Progenitor cell of endocrine pancreas (in vitro differentiated cells): Measurements from ENCODE around the gene ABCB10. TPM values are rescaled to one million over a fixed set of nuclear protein-coding genes. Genes with fewer than 3 reads are reported as not detected.
"Not testable (repeated sequence)": the region's sequence is repeated elsewhere in the genome, so short reads cannot be mapped to it uniquely, and the experiment has no call there.

Experiments
- DNase-seq: peaks from one replicate; pipeline ENCODE4 v3.0.0; 2021; ENCODE audit warnings: low spot score; ENCODE audit not compliant: unreplicated experiment
- H3K27ac Mint-ChIP-seq: 2 replicates; pipeline ENCODE4 v1.8.0; 2021; ENCODE audit warnings: mild to moderate bottlenecking, moderate library complexity, mixed read lengths
- H3K27me3 Mint-ChIP-seq: 2 replicates; pipeline ENCODE4 v1.8.0; 2021; ENCODE audit warnings: mixed read lengths
- H3K36me3 Mint-ChIP-seq: 2 replicates; pipeline ENCODE4 v1.8.0; 2022; ENCODE audit warnings: mixed read lengths; ENCODE audit not compliant: insufficient read depth
- H3K4me1 Mint-ChIP-seq: 2 replicates; pipeline ENCODE4 v1.8.0; 2021; ENCODE audit warnings: low read depth, mixed read lengths
- H3K4me3 Mint-ChIP-seq: 2 replicates; pipeline ENCODE4 v1.8.0; 2021; ENCODE audit warnings: low read depth, mild to moderate bottlenecking, moderate library complexity, mixed read lengths
- H3K9me3 Mint-ChIP-seq: 2 replicates; pipeline ENCODE4 v1.8.0; 2021; ENCODE audit warnings: low read depth, mixed read lengths
- total RNA-seq: library from RNA; stranded (reverse); gene quantifications from 2 replicates; pipeline ENCODE4 v1.2.1, GENCODE V29; 2021
- TF ChIP-seq, protein P1 (sequence below): fragments of 200-600 bp; sonication (generic); IDR thresholded peaks from one replicate; pipeline ENCODE4 v1.5.0; 2021; ENCODE audit warnings: antibody characterized with exemption, mild to moderate bottlenecking; ENCODE audit not compliant: unreplicated experiment

The ABCB10 gene
- total RNA-seq, 1 donor from 2014 or later = 21.4 TPM

DNA sequence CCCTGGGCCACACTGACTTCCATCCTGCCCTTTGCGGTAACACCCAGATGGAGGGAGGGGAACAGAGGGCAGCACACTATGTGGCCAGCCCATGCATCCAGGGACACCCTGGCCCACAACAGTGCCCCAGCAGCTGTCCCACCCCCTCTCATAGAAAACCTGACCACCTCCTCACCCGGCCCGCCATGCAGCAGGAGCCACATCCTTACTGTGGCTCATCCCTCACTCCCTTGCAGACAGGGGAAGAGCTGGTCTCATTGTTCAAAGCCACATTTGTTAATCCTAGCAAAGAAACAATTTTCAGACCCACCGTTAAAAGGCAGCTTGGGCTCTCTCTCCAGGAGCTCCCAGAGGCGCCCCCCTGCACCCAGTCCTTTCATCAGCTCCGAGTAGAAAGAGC is 27.2 kb downstream of the ABCB10 start:
- Mint-ChIP-seq H3K9me3 (no peaks in the 10 kb centered on the region), H3K27me3 (no peaks in the 10 kb centered on the region), H3K36me3 (peaks cover 32% of the 10 kb centered on the region), H3K27ac (no peak overlapping the region), H3K4me3 (no peak overlapping the region), H3K4me1 (no peaks in the 10 kb centered on the region)
- TF ChIP-seq, protein P1, sequence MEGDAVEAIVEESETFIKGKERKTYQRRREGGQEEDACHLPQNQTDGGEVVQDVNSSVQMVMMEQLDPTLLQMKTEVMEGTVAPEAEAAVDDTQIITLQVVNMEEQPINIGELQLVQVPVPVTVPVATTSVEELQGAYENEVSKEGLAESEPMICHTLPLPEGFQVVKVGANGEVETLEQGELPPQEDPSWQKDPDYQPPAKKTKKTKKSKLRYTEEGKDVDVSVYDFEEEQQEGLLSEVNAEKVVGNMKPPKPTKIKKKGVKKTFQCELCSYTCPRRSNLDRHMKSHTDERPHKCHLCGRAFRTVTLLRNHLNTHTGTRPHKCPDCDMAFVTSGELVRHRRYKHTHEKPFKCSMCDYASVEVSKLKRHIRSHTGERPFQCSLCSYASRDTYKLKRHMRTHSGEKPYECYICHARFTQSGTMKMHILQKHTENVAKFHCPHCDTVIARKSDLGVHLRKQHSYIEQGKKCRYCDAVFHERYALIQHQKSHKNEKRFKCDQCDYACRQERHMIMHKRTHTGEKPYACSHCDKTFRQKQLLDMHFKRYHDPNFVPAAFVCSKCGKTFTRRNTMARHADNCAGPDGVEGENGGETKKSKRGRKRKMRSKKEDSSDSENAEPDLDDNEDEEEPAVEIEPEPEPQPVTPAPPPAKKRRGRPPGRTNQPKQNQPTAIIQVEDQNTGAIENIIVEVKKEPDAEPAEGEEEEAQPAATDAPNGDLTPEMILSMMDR = no peak
- no peak for DNase-seq

DNA sequence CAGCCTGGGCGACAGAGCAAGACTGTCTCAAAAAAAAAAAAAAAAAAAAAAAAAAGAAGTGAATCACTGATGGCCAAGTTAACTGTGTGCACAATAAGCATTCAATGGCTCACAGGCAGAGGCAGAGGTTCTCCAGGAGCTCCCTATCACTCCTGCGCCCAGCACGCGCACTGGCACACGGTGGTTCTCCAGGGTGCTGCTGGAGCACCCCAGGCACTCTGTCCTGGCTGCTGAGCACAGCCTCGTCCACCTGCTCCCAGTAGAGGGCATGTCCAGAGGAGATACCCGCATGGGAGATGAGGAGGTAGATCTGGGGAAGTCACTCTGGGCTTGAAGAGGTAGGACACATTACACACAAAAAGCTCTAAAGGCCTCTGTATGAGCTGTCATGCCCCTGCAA is 28.9 kb downstream of the ABCB10 start:
- no peaks in the 10 kb centered on the region for H3K9me3 Mint-ChIP-seq
- DNase-seq = no peak
- no peaks in the 10 kb centered on the region for H3K4me1 Mint-ChIP-seq
- TF ChIP-seq, protein P1 = no peak
- H3K36me3 Mint-ChIP-seq = peaks cover 34% of the 10 kb centered on the region
- no peak overlapping the region for H3K4me3 Mint-ChIP-seq
- H3K27ac Mint-ChIP-seq = no peak overlapping the region
- H3K27me3 Mint-ChIP-seq = no peaks in the 10 kb centered on the region

DNA sequence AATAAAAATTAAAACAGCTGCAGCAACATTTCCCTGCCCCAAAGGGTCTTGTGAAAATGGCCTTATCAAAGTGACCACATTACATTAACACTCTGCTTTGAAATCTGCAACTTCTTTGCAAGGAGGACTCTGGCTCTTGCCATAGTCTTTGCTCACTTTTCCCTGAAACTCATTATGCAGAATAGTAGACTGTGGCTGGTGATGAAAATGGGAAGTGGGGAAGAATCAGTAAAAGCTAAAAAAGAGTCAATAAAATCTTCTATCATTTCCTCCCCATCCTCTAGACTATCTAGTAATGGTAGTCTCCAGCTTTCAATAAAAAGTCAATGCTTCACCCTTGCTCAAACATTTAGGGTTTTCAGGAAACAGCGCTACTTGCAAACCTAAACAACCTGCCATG is 31.8 kb downstream of the ABCB10 start:
- no peaks in the 10 kb centered on the region for H3K9me3 Mint-ChIP-seq
- H3K27ac Mint-ChIP-seq = no peak overlapping the region
- H3K4me3 Mint-ChIP-seq = no peak overlapping the region
- TF ChIP-seq, protein P1 = no peak
- H3K4me1 Mint-ChIP-seq = no peaks in the 10 kb centered on the region
- H3K27me3 Mint-ChIP-seq = no peaks in the 10 kb centered on the region
- H3K36me3 Mint-ChIP-seq = peaks cover 29% of the 10 kb centered on the region
- DNase-seq = no peak

DNA sequence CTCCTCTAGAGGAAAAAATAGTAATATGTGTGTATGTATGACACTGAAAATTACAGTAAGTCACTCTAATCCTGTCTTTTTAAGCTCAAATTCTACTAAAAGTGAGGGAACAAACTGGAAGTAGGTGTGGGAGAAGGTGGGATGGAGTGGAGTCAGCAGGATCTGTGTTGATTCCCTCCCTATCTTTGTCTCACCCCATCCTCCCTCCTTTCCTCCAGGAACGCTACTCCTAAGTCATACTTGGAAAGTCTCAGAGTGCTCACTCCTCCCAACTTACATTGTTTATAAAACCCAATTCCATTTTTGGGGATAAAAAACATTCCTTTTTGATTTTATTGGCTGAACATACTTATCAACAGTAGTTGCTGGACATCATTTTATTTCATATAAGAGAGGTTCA is 35.5 kb downstream of the ABCB10 start:
- DNase-seq = no peak
- no peaks in the 10 kb centered on the region for H3K27me3 Mint-ChIP-seq
- no peak overlapping the region for H3K27ac Mint-ChIP-seq
- H3K4me3 Mint-ChIP-seq = no peak overlapping the region
- H3K4me1 Mint-ChIP-seq = no peaks in the 10 kb centered on the region
- H3K9me3 Mint-ChIP-seq = no peaks in the 10 kb centered on the region
- peaks cover 23% of the 10 kb centered on the region for H3K36me3 Mint-ChIP-seq
- TF ChIP-seq, protein P1 = no peak

DNA sequence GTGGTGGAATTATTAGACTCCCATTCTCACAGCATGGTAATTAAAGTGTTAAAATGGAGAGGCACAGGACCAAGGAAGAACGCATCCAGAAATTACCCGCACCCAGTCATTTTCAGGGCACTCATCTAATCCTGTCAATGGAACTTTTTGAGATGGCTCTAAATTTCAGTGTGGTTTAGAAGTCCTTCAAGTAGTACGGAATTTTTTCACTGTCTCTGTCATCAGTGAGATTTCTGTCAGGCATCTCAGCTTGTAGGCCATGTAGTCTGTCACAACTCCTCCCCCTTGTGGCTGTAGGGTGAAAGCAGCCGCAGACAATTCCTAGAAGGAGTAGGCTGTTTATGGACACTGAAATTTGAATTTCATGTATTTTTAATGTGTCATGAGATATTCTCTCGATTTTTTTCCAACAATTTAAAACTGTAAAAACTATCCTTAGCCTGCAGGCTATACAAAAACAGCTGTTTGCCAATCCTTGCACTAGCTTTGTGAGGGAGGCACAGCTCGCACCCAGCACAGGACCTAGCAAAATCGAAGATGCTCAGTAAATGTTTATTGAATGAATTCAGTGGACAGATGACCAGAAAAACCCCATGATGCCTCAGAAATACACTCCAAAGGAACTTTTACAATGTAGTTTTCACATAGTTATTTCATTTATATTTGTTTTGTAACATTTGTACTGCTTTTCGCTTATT is 43.8 kb downstream of the ABCB10 start:
- Mint-ChIP-seq H3K27ac (peak overlapping the region; percentile 20), H3K27me3 (no peaks in the 10 kb centered on the region), H3K36me3 (peaks cover 2% of the 10 kb centered on the region), H3K9me3 (no peaks in the 10 kb centered on the region), H3K4me1 (no peaks in the 10 kb centered on the region), H3K4me3 (no peak overlapping the region)
- TF ChIP-seq, protein P1 = peak; percentile 85
- no peak for DNase-seq

DNA sequence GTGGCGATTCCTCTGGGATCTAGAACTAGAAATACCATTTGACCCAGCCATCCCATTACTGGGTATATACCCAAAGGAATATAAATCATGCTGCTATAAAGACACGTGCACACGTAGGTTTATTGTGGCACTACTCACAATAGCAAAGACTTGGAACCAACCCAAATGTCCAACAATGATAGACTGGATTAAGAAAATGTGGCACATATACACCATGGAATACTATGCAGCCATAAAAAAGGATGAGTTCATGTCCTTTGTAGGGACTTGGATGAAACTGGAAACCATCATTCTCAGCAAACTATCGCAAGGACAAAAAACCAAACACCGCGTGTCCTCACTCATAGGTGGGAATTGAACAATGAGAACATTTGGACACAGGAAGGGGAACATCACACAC is 46.9 kb downstream of the ABCB10 start:
- H3K27me3 Mint-ChIP-seq = not testable (repeated sequence)

DNA sequence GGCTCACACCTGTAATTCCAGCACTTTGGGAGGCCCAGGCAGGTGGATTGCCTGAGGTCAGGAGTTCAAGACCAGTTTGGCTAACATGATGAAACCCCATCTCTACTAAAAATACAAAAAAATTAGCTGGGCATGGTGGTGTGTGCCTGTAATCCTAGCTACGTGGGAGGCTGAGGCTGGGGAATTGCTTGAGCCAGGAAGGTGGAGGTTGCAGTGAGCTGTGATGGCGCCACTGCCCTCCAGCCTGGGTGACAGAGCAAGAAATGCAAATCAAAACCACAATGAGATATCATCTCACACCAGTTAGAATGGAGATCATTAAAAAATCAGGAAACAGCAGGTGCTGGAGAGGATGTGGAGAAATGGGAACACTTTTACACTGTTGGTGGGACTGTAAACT is 47.3 kb downstream of the ABCB10 start:
- H3K9me3 Mint-ChIP-seq, H3K4me3 Mint-ChIP-seq, H3K36me3 Mint-ChIP-seq, H3K27ac Mint-ChIP-seq, DNase-seq, H3K27me3 Mint-ChIP-seq: not testable (repeated sequence)
- H3K4me1 Mint-ChIP-seq = peaks cover 13% of the 10 kb centered on the region

More for the DNA sequence above, 46.9 kb downstream of the ABCB10 start:
- H3K27ac Mint-ChIP-seq, DNase-seq, H3K9me3 Mint-ChIP-seq, H3K4me3 Mint-ChIP-seq, H3K36me3 Mint-ChIP-seq: not testable (repeated sequence)
- H3K4me1 Mint-ChIP-seq = peaks cover 13% of the 10 kb centered on the region
